A673 (cell line): ENCODE measurements around the gene NBPF1. TPM values are rescaled to one million over a fixed set of nuclear protein-coding genes. Genes with fewer than 3 reads are reported as not detected.
"Not testable (repeated sequence)": the region's sequence is repeated elsewhere in the genome, so short reads cannot be mapped to it uniquely, and the experiment has no call there.

ENCODE experiments used
- BruUV-seq: library from RNA; stranded (reverse); fragments of 400-500 nt; replicated peaks from 2 replicates; lab custom pipeline; 2021; lab: Mats Ljungman, UMichigan
- CTCF ChIA-PET: fragments of 300-600 bp; sonication (Branson Sonifier 250); formaldehyde crosslinking; loops from one replicate; lab custom pipeline; 2022; ENCODE audit warnings: antibody characterized with exemption; lab: Charles Lee
- POLR2A ChIA-PET: fragments of 300-600 bp; sonication (Branson Sonifier 250); formaldehyde crosslinking; loops from one replicate; lab custom pipeline; 2022; ENCODE audit warnings: antibody characterized with exemption; ENCODE audit not compliant: low non-redundant PET; lab: Charles Lee
- DNase-seq: peaks from one replicate; pipeline ENCODE4 v3.0.0-alpha.2; 2015; ENCODE audit warnings: low spot score
- H3K27ac ChIP-seq: fragments of 200-600 bp; sonication (generic); 2 replicates; pipeline ENCODE4 v1.5.1; 2016; ENCODE audit warnings: mixed run types, low read depth, mild to moderate bottlenecking, mixed read lengths, antibody characterized with exemption, low read length; ENCODE audit not compliant: poor library complexity, severe bottlenecking
- H3K27me3 ChIP-seq: fragments of 200-600 bp; sonication (generic); replicated peaks from 2 replicates; pipeline ENCODE4 v1.6.1; 2017; ENCODE audit warnings: mixed run types, low read depth, mild to moderate bottlenecking, mixed read lengths, antibody characterized with exemption, low read length; ENCODE audit not compliant: insufficient read depth, poor library complexity
- H3K36me3 ChIP-seq: fragments of 200-600 bp; sonication (generic); 2 replicates; pipeline ENCODE4 v1.6.1; 2016; ENCODE audit warnings: mixed run types, mild to moderate bottlenecking, mixed read lengths, antibody characterized with exemption, low read length; ENCODE audit not compliant: insufficient read depth, poor library complexity, severe bottlenecking
- H3K4me1 ChIP-seq: fragments of 200-600 bp; sonication (generic); 2 replicates; pipeline ENCODE4 v1.6.1; 2017; ENCODE audit warnings: mixed run types, mild to moderate bottlenecking, mixed read lengths, antibody characterized with exemption, low read length; ENCODE audit not compliant: insufficient read depth, poor library complexity, severe bottlenecking
- H3K4me3 ChIP-seq: fragments of 200-600 bp; sonication (generic); 2 replicates; pipeline ENCODE4 v1.5.1; 2016; ENCODE audit warnings: low read depth, mixed run types, mild to moderate bottlenecking, mixed read lengths, low read length; ENCODE audit not compliant: poor library complexity, severe bottlenecking
- H3K9me3 ChIP-seq: fragments of 200-600 bp; sonication (generic); 2 replicates; pipeline ENCODE4 v1.6.1; 2016; ENCODE audit warnings: mixed run types, low read depth, mild to moderate bottlenecking, mixed read lengths, antibody characterized with exemption, low read length; ENCODE audit not compliant: poor library complexity, severe bottlenecking
- EZH2 ChIP-seq: fragments of 200-600 bp; sonication (generic); IDR thresholded peaks from 2 replicates; pipeline ENCODE4 v1.6.1; 2017; ENCODE audit warnings: borderline replicate concordance, low read depth, mild to moderate bottlenecking, mixed read lengths, antibody characterized with exemption, low read length; ENCODE audit not compliant: poor library complexity, severe bottlenecking
- intact Hi-C: fragments of 100-400 bp; cut with micrococcal nuclease; formaldehyde crosslinking; loops from one replicate; pipeline ENCODE4 v1.10.0; 2022; ENCODE audit not compliant: unreplicated experiment
- total RNA-seq: library from RNA; stranded (reverse); gene quantifications from 2 replicates; pipeline ENCODE4 v1.2.3, GENCODE V29; 2021
- TF ChIP-seq, protein P1 (sequence below): fragments of 300-800, 200-600 bp; sonication (generic); conservative IDR thresholded peaks from 2 replicates; pipeline ENCODE4 v1.5.1; 2017; ENCODE audit warnings: low read depth, mild to moderate bottlenecking, antibody characterized with exemption, low read length, moderate library complexity, mixed read lengths

The NBPF1 gene
- total RNA-seq, 1 experiment from 2014 or later: 85.2 TPM

DNA sequence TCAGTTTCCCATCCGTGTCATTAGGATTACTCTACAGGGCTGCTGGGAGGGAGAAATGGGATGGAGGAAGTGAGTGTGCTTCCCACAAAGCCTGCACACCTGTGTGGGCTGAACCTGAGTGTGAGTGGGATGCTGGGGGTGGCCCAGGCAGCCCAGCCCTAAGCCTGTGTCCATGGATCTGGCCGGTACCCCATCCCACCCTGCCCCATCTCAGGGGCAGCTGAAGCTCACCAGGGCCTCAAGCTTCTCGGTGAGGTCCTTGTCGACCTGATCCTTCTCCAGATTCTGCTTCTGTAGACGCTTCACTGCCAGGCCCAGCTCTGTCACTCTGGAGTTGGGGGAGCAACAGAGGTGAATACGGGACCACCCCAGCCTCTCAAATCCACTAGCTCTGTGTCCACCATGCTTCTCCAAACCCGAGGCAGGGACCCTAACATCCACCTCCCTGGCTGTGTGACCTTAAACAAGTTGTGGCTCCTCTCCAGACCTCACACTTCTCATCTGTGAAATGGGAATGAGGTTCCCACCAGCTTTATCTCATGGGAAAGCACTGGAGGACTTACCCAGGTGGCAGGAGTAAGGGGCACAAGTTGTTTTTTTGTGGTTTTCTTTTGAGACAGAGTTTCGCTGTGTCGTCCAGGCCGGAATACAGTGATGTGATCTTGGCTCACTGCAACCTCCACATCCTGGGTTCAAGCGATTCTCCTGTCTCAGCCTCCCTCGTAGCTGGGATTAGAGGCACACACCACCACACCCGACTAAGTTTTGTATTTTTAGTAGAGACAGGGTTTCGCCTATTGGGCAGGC, 18.9 kb upstream of the NBPF1 start:
- intact Hi-C loops, DNase-seq, H3K27me3 ChIP-seq, H3K9me3 ChIP-seq, H3K4me3 ChIP-seq, BruUV-seq, H3K4me1 ChIP-seq, POLR2A ChIA-PET, H3K27ac ChIP-seq: not testable (repeated sequence)
- H3K36me3 ChIP-seq: peaks cover 54% of the 10 kb centered on the region
- CTCF ChIA-PET: interaction anchor here (1.8 kb wide), 1 partner anchor 319 kb away, joined by 4 read pairs; no protein-coding TSS in a partner anchor

DNA sequence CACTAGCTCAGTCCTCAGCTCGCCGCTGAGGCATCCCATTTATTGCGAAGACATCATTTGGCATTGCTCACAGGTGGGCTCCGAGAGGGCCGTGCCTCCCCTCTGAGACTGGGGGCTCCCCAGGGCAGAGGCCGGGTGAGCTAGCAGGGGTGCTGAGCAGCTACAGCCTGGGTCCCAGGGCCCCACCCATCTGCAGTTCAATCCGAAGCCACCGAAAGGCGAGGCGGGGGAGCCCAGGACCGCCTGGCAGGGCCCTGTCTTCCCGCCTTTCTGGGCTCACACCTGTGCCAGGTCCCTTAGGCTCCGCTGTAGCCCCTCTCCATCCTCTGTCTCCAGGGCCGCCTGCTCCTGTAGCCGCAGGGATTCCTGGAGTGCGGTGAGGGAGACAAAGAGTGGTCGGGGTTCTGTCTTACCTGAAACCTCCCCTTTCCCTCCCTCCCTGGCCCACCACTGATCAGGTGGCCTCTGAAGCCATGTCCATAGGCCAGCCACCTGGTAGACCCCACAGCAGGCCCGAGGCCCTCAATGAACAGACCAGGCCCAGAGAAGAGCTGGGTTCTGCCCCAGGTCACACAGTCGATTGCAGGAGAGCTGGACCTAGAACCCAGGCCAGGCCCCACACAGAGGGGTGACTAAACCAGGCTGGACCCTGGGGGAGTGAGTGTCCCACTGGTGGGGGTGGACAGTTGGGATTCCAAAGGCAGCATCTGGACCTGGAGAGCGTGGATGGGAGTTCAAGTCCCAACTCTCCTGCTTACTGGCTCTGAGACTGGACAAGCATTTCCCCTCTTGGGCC, 18.1 kb upstream of the NBPF1 start:
- no peaks in the 10 kb centered on the region for H3K27me3 ChIP-seq
- H3K9me3 ChIP-seq: no peaks in the 10 kb centered on the region
- H3K27ac ChIP-seq: no peak overlapping the region
- TF ChIP-seq, protein P1, sequence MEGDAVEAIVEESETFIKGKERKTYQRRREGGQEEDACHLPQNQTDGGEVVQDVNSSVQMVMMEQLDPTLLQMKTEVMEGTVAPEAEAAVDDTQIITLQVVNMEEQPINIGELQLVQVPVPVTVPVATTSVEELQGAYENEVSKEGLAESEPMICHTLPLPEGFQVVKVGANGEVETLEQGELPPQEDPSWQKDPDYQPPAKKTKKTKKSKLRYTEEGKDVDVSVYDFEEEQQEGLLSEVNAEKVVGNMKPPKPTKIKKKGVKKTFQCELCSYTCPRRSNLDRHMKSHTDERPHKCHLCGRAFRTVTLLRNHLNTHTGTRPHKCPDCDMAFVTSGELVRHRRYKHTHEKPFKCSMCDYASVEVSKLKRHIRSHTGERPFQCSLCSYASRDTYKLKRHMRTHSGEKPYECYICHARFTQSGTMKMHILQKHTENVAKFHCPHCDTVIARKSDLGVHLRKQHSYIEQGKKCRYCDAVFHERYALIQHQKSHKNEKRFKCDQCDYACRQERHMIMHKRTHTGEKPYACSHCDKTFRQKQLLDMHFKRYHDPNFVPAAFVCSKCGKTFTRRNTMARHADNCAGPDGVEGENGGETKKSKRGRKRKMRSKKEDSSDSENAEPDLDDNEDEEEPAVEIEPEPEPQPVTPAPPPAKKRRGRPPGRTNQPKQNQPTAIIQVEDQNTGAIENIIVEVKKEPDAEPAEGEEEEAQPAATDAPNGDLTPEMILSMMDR: no peak
- TF ChIP-seq EZH2: no peak
- no peak overlapping the region for H3K4me3 ChIP-seq
- no peak for DNase-seq
- ChIA-PET POLR2A (no interaction called here), CTCF (interaction anchor here (1.2 kb wide), 1 partner anchor 10 kb away, joined by 5 read pairs; no protein-coding TSS in a partner anchor)
- intact Hi-C loops: no loop called here
- H3K36me3 ChIP-seq: peaks cover 61% of the 10 kb centered on the region
- BruUV-seq: no TSS peak
- H3K4me1 ChIP-seq: no peaks in the 10 kb centered on the region

- H3K27me3 ChIP-seq: no peaks in the 10 kb centered on the region
- CTCF ChIA-PET: interaction anchor here (0.6 to 1.2 kb wide), 2 partner anchors 10 to 62 kb away, joined by 5 to 6 read pairs; no protein-coding TSS in a partner anchor
- intact Hi-C loops: no loop called here
- H3K36me3 ChIP-seq: peaks cover 67% of the 10 kb centered on the region
- H3K4me1 ChIP-seq: no peaks in the 10 kb centered on the region
- H3K27ac ChIP-seq: no peak overlapping the region
- no peak for DNase-seq
- no TSS peak for BruUV-seq
- H3K4me3 ChIP-seq: no peak overlapping the region
- H3K9me3 ChIP-seq: no peaks in the 10 kb centered on the region
- POLR2A ChIA-PET: no interaction called here
- no peak for TF ChIP-seq EZH2
- TF ChIP-seq, protein P1: no peak
These were observed 17.4 kb upstream of the NBPF1 start for GRCh38 chr1:16630661-16631247.

DNA sequence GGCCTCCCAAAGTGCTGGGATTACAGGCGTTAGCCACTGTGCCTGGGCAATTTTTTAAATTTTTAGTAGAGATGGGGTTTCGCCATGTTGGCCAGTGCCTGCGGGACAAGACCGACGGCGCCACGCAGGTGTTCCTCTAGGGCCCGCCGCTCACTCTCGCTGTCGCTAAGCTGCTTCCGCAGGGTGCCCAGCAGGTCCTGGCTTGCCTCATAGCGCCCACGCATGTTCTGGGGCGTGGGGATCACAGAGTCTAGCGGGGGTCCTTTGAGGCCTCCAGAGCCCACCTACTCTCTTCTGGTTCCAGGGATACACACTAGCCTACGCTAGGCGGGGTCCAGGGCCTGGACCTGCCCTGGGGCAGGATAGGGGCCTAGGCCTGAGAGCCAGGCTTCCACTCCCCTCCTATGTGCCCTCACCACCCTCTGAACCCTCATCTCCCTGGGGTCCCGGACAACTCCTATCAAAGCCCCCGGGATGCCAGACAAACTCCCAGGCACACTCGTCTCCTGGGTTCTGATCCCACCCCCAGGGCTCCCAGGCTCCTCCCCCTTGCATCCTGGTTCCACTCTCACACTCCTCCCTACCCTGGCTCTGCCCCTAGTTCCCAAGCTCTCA, 16.7 kb upstream of the NBPF1 start:
- H3K4me3 ChIP-seq, CTCF ChIA-PET, H3K27ac ChIP-seq, H3K9me3 ChIP-seq, H3K4me1 ChIP-seq, DNase-seq, POLR2A ChIA-PET, BruUV-seq, H3K27me3 ChIP-seq: not testable (repeated sequence)
- peaks cover 72% of the 10 kb centered on the region for H3K36me3 ChIP-seq
- intact Hi-C loops: loop anchor here (10.0 kb wide), 1 partner anchor 415 kb away; no protein-coding TSS in a partner anchor
